ENCODE data around the gene USP48.

DNA sequence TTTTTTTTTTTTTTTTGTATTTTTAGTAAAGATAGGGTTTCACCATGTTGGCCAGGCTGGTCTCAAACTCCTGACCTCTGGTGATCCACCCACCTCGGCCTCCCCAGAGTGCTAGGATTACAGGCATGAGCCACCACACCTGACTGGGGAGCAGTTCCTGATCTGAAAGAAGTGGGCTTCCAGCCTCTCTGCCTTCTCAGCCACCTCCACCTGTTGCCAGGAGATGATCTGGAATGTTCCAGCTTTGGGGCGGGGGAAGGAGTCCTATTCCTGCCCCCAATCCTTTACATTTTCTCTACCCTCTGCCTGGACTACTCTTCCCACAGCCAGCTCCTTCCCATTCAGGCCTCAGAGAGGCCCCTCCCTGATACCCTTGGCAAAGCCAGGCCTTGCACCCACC is 141.9 kb downstream of the USP48 start:
- TF ChIP-seq, protein P1, sequence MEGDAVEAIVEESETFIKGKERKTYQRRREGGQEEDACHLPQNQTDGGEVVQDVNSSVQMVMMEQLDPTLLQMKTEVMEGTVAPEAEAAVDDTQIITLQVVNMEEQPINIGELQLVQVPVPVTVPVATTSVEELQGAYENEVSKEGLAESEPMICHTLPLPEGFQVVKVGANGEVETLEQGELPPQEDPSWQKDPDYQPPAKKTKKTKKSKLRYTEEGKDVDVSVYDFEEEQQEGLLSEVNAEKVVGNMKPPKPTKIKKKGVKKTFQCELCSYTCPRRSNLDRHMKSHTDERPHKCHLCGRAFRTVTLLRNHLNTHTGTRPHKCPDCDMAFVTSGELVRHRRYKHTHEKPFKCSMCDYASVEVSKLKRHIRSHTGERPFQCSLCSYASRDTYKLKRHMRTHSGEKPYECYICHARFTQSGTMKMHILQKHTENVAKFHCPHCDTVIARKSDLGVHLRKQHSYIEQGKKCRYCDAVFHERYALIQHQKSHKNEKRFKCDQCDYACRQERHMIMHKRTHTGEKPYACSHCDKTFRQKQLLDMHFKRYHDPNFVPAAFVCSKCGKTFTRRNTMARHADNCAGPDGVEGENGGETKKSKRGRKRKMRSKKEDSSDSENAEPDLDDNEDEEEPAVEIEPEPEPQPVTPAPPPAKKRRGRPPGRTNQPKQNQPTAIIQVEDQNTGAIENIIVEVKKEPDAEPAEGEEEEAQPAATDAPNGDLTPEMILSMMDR (IDR thresholded peaks at IDR 0.05): no peak
- TF ChIP-seq POLR2A (IDR thresholded peaks at IDR 0.05): no peak
